Activated T-cell treated with anti-CD3 and anti-CD28 coated beads, Interleukin-2, amount 50 U/mL, for 1 hour (primary cell): ENCODE results near the gene TSPO2.

ENCODE experiments used
- DNase-seq: peaks from one replicate; pipeline ENCODE4 v3.0.0-alpha.2; 2020

TSPO2 gene

DNA sequence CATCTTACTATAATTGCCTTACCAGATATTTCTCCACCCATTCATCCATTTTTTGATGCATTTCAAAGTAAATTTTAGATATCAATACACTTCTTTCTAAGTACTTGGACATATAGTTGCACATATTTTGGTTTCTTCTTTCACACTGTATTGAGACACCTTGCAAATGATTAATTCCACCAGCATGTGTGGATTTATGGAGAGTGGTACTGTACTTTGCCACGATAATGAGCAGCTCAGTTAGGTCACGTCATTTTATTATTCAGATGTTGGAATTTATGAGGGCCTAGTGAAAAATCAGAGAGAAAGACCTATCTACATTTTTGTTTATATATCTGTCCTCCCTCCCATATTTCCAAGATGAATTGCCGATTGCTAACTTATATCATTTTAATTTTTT is 35.8 kb downstream of the TSPO2 start:
- no peak for DNase-seq

DNA sequence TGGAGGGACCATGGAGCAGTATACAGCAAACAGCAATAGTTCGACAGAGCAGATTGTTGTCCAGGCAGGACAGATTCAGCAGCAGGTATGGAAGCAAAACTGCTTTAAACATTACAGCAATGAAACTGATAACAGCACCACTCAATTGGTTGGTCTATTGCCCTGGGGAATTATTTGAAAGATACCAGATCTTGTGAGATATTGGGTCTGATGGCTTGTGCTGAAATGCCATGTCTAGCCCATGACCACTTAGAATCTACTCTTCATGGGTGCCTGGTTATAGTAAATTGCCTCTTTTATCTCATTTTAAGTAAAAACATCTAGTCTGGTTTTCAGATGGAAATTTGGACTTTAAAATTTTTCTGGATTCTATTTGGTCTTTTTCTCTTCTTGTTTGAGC is 36.8 kb downstream of the TSPO2 start:
- no peak for DNase-seq

DNA sequence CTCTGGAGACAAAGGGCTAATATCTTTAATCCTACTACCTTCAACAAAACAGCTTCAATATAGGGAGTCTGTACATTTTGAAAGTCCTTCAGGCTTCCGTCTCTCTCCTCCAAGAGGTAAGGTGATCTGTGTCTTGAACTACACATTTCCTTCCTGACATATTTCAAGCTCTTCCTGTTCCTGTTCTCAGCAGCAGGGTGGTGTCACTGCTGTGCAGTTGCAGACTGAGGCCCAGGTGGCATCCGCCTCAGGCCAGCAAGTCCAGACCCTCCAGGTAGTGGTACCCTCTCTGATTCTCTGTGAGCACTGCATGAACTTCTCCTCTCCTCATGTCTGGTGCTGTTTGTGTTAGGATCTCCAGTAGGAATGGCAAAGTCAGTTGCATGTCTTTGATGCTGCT is 38.4 kb downstream of the TSPO2 start:
- no peak for DNase-seq

- no peak for DNase-seq
These were observed 40.8 kb downstream of the TSPO2 start for GRCh38 chr6:41083072-41083471.

DNA sequence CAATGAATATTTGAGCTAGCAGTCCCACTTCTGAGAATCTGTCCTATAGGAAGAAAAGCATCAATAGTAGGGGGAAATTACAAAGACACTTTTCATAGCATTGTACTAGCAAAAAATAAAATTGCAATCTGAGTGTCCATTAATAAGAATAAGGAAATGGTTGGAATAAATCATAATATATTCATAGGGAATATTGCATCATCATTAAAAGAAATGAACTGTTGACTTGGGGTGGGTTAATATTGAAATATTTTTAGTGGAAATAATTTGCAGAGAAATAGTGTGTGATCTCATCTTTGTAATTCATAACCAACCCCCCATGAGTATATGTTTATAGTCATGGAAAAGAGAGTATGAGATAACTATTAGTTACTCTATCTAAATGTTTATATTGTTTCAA is 42.9 kb downstream of the TSPO2 start:
- DNase-seq = no peak

DNA sequence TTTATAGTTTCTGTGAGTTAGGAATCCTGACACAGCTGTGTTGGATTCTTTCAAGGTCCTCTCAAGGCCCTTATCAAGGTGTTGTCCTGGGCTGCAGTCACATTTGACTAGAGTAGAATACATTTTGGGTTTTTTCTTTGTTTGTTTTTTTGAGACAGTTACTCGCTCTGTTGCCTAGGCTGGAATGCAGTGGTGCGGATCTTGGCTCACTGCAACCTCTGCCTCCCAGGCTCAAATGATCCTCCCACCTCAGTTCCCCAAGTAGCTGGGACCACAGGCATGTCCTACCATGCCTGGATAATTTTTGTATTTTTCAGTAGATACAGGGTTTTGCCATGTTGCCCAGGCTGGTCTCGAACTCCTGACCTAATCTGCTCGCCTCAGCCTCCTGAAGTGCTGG is 46.2 kb downstream of the TSPO2 start:
- DNase-seq = no peak

- DNase-seq = no peak
These were observed 48.8 kb downstream of the TSPO2 start for GRCh38 chr6:41090841-41091761.

DNA sequence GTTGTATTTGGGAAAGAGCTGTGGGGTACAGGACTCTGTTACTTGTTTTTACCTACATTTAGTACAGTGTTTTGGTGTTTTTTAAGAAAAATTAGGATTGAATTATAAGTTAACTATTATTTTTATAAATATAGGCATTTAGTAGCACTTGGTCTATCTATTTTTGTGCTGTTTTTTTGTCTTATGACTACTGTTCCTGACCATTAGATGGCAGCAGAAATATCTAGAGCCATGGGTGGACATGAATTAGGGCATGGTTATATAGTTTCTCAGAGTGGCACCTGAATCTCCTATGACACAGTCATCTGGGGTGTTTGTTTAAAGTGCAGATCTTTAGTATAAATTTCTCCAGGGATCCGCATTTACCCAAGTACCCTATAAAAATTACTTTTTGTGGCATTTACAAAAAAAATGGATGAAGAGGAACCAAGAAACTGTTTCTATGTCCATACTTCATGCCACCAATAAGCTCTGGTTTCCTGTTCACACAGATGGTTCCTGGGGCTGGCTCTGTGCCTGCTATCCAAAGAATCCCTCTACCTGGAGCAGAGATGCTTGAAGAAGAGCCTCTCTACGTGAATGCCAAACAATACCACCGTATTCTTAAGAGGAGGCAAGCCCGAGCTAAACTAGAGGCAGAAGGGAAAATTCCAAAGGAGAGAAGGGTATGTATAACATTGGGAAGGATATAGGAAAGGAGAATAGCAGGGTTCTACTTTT is 50.3 kb downstream of the TSPO2 start:
- DNase-seq = no peak

DNA sequence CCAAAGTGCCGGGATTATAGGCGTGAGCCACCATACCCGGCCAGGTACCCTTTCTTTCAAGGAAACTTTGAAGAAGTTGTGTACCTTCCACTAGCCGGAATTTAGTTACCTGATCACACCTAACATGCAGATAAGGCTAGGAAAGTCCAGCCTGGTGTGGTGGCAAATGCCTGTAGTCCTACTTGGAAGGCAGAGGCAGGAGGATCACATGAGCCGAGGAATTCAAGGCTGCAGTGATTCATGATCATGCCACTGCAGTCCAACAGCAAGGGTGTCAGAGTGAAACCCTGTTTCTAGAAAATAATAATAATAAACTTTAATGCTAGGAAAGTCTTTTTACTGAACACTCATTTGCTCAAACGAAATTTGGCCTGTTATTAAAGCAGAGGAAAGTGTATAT is 51.5 kb downstream of the TSPO2 start:
- DNase-seq = no peak
